Tibial nerve (tissue), 4 donors: Measurements from ENCODE around the gene HES4. TPM values are rescaled to one million over a fixed set of nuclear protein-coding genes. Genes with fewer than 3 reads are reported as not detected.

Source experiments
- DNase-seq, 2 donors: peaks; one replicate each; pipeline ENCODE4 v3.0.0-alpha.2; 2019; ENCODE audit warnings: low spot score in 2 of 2
- H3K27ac ChIP-seq, 4 donors: fragments of 200-600 bp; sonication (generic) in 3 of 4; one replicate each; pipeline ENCODE4 v1.5.1; 2017 to 2019; ENCODE audit warnings: mild to moderate bottlenecking in 1 of 4
- H3K27me3 ChIP-seq, 2 donors: fragments of 200-600 bp; sonication (generic) in 1 of 2; one replicate each; pipeline versions ENCODE4 v1.5.1 to v1.6.0; 2017 to 2019
- H3K36me3 ChIP-seq, 3 donors: fragments of 200-600 bp; sonication (generic); one replicate each; pipeline ENCODE4 v1.5.1; 2018 to 2019
- H3K4me1 ChIP-seq, 4 donors: fragments of 200-600 bp; sonication (generic) in 3 of 4; one replicate each; pipeline ENCODE4 v1.5.1; 2017 to 2019
- H3K4me3 ChIP-seq, 4 donors: fragments of 200-600 bp; sonication (generic) in 3 of 4; one replicate each; pipeline ENCODE4 v1.5.1; 2017 to 2019; ENCODE audit warnings: mild to moderate bottlenecking in 1 of 4, moderate library complexity in 1 of 4
- H3K9me3 ChIP-seq, 4 donors: fragments of 200-600 bp; sonication (generic) in 3 of 4; one replicate each; pipeline ENCODE4 v1.5.1; 2017 to 2019
- EP300 ChIP-seq, 2 donors: sonication (generic); formaldehyde crosslinking; IDR thresholded peaks; one replicate each; pipeline ENCODE4 v1.6.1; 2017; ENCODE audit warnings: antibody characterized with exemption in 2 of 2, mild to moderate bottlenecking in 1 of 2
- POLR2A ChIP-seq, 2 donors: fragments of 450-650 bp; IDR thresholded peaks; one replicate each; pipeline ENCODE4 v1.6.1; 2017; ENCODE audit warnings: antibody characterized with exemption in 2 of 2, mild to moderate bottlenecking in 2 of 2, moderate library complexity in 2 of 2
- WGBS, 2 donors: methylation state at CpG; one replicate each; pipeline ENCODE4 v1.1.5; 2018; 5-methylcytosine and 5-hydroxymethylcytosine counted together
- total RNA-seq, 4 donors: library from RNA; depleted of rRNA; stranded (reverse); fragments of >200 nt; gene quantifications; one replicate each; pipeline ENCODE4 v1.1.0, GENCODE V29; 2016
- TF ChIP-seq, protein P1 (sequence below), 5 experiments: fragments of 200-600 bp in 3 of 5; fragments of 450-650 bp in 2 of 5; sonication (generic) in 3 of 5; IDR thresholded peaks; one replicate each; pipeline ENCODE4 v1.5.1; 2016 to 2019; ENCODE audit warnings: antibody characterized with exemption in 5 of 5, mild to moderate bottlenecking in 3 of 5, moderate library complexity in 2 of 5

HES4 gene
- total RNA-seq, 4 donors from 2014 or later, result 26.9 to 70.8 (median 58.7) TPM

DNA sequence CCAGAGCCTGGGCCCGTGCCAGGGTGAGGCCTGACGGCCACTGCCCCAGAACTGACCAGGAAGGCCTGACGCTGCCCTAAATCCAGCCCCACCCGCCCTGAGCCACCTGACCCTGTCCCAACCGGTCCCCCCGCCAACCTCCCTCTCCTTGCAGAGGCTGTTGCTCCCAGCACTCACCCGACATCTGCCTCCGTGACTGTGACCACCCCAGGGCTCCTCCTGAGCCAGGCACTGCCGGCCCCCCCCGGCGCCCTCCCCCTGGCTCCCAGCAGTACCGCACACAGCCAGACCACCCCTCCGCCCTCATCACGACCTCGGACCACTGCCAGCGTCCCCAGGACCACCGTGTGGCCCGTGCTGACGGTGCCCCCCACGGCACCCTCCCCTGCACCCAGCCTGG is 46.3 kb upstream of the HES4 start:
- TF ChIP-seq, protein P1, sequence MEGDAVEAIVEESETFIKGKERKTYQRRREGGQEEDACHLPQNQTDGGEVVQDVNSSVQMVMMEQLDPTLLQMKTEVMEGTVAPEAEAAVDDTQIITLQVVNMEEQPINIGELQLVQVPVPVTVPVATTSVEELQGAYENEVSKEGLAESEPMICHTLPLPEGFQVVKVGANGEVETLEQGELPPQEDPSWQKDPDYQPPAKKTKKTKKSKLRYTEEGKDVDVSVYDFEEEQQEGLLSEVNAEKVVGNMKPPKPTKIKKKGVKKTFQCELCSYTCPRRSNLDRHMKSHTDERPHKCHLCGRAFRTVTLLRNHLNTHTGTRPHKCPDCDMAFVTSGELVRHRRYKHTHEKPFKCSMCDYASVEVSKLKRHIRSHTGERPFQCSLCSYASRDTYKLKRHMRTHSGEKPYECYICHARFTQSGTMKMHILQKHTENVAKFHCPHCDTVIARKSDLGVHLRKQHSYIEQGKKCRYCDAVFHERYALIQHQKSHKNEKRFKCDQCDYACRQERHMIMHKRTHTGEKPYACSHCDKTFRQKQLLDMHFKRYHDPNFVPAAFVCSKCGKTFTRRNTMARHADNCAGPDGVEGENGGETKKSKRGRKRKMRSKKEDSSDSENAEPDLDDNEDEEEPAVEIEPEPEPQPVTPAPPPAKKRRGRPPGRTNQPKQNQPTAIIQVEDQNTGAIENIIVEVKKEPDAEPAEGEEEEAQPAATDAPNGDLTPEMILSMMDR (IDR thresholded peaks at IDR 0.05), result no peak
- TF ChIP-seq EP300 (IDR thresholded peaks at IDR 0.05) (no peak), POLR2A (IDR thresholded peaks at IDR 0.05) (no peak)
- no peak overlapping the region for H3K4me3 ChIP-seq
- WGBS, 2 donors, result 86 to 93% methylated on average over 15 to 17 of the region's 20 CpGs
- no peak overlapping the region for H3K27ac ChIP-seq
- H3K36me3 ChIP-seq, result peaks cover 0 to 85% (median 0%) of the 10 kb centered on the region in 3 donors
- H3K4me1 ChIP-seq, result peaks cover 0 to 4% (median 0%) of the 10 kb centered on the region in 4 donors
- DNase-seq, result no peak
- no peaks in the 10 kb centered on the region for H3K9me3 ChIP-seq
- no peaks in the 10 kb centered on the region for H3K27me3 ChIP-seq

DNA sequence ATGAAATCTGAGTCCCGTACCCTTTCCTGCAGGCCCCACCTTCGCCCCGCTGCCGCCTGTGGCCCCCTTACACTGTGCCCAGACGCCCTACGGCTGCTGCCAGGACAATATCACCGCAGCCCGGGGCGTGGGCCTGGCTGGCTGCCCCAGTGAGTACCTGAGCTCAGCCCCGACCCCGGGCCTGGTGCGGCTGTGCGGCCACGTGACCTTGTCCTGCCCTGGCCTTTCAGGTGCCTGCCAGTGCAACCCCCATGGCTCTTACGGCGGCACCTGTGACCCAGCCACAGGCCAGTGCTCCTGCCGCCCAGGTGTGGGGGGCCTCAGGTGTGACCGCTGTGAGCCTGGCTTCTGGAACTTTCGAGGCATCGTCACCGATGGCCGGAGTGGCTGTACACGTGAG is 45.2 kb upstream of the HES4 start:
- Histone ChIP-seq H3K4me1 (peaks cover 0 to 12% (median 5%) of the 10 kb centered on the region in 4 donors), H3K27ac (no peak overlapping the region), H3K4me3 (no peak overlapping the region), H3K27me3 (peaks cover 0 to 5% of the 10 kb centered on the region in 2 donors), H3K9me3 (no peaks in the 10 kb centered on the region), H3K36me3 (peaks cover 0 to 74% (median 0%) of the 10 kb centered on the region in 3 donors)
- 94 to 95% methylated on average over 14 of the region's 23 CpGs for WGBS, 2 donors
- TF ChIP-seq POLR2A (IDR thresholded peaks at IDR 0.05) (no peak), EP300 (IDR thresholded peaks at IDR 0.05) (no peak)
- TF ChIP-seq, protein P1 (IDR thresholded peaks at IDR 0.05), result no peak
- no peak for DNase-seq

DNA sequence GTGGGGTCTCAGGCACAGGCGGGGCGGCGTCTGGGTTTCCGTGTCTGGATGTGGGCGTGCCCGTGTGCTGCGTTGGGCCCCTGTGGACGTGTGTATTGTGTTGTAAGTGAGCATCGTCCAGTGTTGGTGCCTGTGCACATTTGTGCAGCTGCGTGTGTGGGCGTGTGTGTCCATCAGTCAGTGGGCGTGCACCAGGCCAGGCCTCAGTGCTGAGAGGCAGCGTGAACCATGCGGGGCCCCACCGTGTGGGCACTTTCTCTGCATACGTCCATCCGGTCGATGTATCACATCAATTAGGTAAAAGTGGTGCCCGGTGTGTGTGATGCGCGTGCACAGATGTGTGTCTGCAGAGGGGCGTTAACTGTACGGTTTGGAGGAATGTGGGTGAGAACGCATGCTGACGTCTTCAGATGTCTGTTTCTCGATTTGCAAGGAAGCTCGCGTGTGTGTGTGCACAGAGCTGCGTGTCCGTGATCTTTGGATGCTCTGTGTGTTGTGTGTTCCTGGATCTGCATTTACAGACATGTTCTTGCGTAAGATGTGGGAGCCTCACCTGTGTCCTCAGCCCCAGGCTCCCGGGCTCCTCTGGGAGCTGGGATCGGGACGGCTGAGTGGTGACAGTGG is 44.7 kb upstream of the HES4 start:
- DNase-seq, result no peak
- H3K9me3 ChIP-seq, result no peaks in the 10 kb centered on the region
- peaks cover 0 to 11% of the 10 kb centered on the region in 2 donors for H3K27me3 ChIP-seq
- no peak overlapping the region for H3K27ac ChIP-seq
- peaks cover 0 to 18% (median 10%) of the 10 kb centered on the region in 4 donors for H3K4me1 ChIP-seq
- 89% methylated on average over 31 to 33 of the region's 34 CpGs for WGBS, 2 donors
- no peak overlapping the region for H3K4me3 ChIP-seq
- peaks cover 0 to 68% (median 0%) of the 10 kb centered on the region in 3 donors for H3K36me3 ChIP-seq
- no peak for TF ChIP-seq EP300 (IDR thresholded peaks at IDR 0.05)
- TF ChIP-seq, protein P1 (IDR thresholded peaks at IDR 0.05), result no peak
- TF ChIP-seq POLR2A (IDR thresholded peaks at IDR 0.05), result no peak

DNA sequence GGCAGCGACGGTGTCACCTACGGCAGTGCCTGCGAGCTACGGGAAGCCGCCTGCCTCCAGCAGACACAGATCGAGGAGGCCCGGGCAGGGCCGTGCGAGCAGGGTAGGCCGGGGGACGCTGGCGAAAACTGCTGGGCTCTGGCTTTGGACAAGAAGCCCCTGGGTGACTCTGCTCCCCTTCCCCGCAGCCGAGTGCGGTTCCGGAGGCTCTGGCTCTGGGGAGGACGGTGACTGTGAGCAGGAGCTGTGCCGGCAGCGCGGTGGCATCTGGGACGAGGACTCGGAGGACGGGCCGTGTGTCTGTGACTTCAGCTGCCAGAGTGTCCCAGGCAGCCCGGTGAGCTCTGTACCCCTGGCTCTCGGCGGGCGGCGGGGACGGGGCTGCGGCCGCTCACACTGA is 44.0 kb upstream of the HES4 start:
- DNase-seq, result no peak
- H3K9me3 ChIP-seq, result no peaks in the 10 kb centered on the region
- H3K4me3 ChIP-seq, result no peak overlapping the region
- 96 to 97% methylated on average over 29 to 33 of the region's 33 CpGs for WGBS, 2 donors
- TF ChIP-seq EP300 (IDR thresholded peaks at IDR 0.05), result no peak
- TF ChIP-seq POLR2A (IDR thresholded peaks at IDR 0.05), result no peak
- TF ChIP-seq, protein P1 (IDR thresholded peaks at IDR 0.05), result no peak
- H3K4me1 ChIP-seq, result peaks cover 0 to 24% (median 12%) of the 10 kb centered on the region in 4 donors
- no peak overlapping the region for H3K27ac ChIP-seq
- peaks cover 0 to 62% (median 0%) of the 10 kb centered on the region in 3 donors for H3K36me3 ChIP-seq
- peaks cover 0 to 16% of the 10 kb centered on the region in 2 donors for H3K27me3 ChIP-seq

DNA sequence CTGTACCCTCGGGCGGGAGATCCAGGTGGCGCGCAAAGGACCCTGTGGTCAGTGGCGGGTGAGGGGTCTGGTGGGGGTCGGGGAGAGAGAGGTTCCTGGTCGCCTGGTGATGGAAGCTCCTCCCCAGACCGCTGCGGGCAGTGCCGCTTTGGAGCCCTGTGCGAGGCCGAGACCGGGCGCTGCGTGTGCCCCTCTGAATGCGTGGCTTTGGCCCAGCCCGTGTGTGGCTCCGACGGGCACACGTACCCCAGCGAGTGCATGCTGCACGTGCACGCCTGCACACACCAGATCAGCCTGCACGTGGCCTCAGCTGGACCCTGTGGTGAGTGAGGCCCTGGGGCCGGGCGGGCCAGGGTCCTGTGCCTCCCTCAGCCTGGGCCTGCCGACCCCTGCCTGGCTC is 43.5 kb upstream of the HES4 start:
- no peak for DNase-seq
- H3K4me3 ChIP-seq, result no peak overlapping the region
- TF ChIP-seq, protein P1 (IDR thresholded peaks at IDR 0.05), result no peak
- TF ChIP-seq EP300 (IDR thresholded peaks at IDR 0.05) (no peak), POLR2A (IDR thresholded peaks at IDR 0.05) (no peak)
- H3K27ac ChIP-seq, result no peak overlapping the region
- H3K4me1 ChIP-seq, result peaks cover 0 to 26% (median 12%) of the 10 kb centered on the region in 4 donors
- peaks cover 0 to 62% (median 0%) of the 10 kb centered on the region in 3 donors for H3K36me3 ChIP-seq
- H3K27me3 ChIP-seq, result peaks cover 0 to 16% of the 10 kb centered on the region in 2 donors
- no peaks in the 10 kb centered on the region for H3K9me3 ChIP-seq
- WGBS, 2 donors, result 91 to 92% methylated on average over 13 to 23 of the region's 27 CpGs
